B cell (primary cell): Measurements from ENCODE around the gene CD200. TPM values are rescaled to one million over a fixed set of nuclear protein-coding genes. Genes with fewer than 3 reads are reported as not detected.

Experiments used
- ATAC-seq: fragments of 200-7000 bp; cut with Tn5 transposase; one replicate; pipeline ENCODE4 v1.10.0; 2021; ENCODE audit warnings: low read depth, mild to moderate bottlenecking, moderate number of reproducible peaks, moderate library complexity
- CTCF ChIA-PET: fragments of 350-600 bp; sonication (Branson Sonifier 250); formaldehyde crosslinking; loops from one replicate; lab custom pipeline; 2021; ENCODE audit warnings: antibody characterized with exemption, inconsistent platforms; lab: Charles Lee
- POLR2A ChIA-PET: fragments of 350-600 bp; sonication (Branson Sonifier 250); formaldehyde crosslinking; loops from one replicate; lab custom pipeline; 2021; ENCODE audit warnings: antibody characterized with exemption; lab: Charles Lee
- DNase-seq: peaks from one replicate; pipeline ENCODE4 v3.0.0; 2013
- H2AFZ ChIP-seq: 2 replicates; pipeline ENCODE4 v1.6.1; 2012; ENCODE audit warnings: mild to moderate bottlenecking, low read depth, low read length; ENCODE audit not compliant: insufficient read depth, poor library complexity, severe bottlenecking
- H3K27ac ChIP-seq, 2 donors: 1 replicate in 1 of 2; 2 replicates in 1 of 2; pipeline ENCODE4 v1.5.1; 2012 to 2013; ENCODE audit warnings: low read length in 2 of 2, mild to moderate bottlenecking in 2 of 2, moderate library complexity in 1 of 2
- H3K27me3 ChIP-seq, 4 experiments: fragments of 200-600 bp in 1 of 4; sonication (generic) in 1 of 4; replicated peaks in 1 of 4; 1 replicate in 2 of 4; 2 replicates in 2 of 4; pipeline versions ENCODE4 v1.6.1 to v1.7.0; 2013 to 2016; ENCODE audit warnings: low read length in 3 of 4, mild to moderate bottlenecking in 2 of 4, mixed read lengths in 1 of 4, moderate library complexity in 1 of 4; ENCODE audit not compliant: insufficient read depth in 4 of 4, control insufficient read depth in 3 of 4; ENCODE audit errors: control extremely low read depth in 1 of 4
- H3K36me3 ChIP-seq, 2 experiments: replicated peaks in 1 of 2; 1 replicate in 1 of 2; 2 replicates in 1 of 2; pipeline versions ENCODE4 v1.6.1 to v1.7.1; 2013; ENCODE audit warnings: low read length in 1 of 2; ENCODE audit not compliant: insufficient read depth in 2 of 2, control insufficient read depth in 1 of 2; ENCODE audit errors: control extremely low read depth in 1 of 2, extremely low read depth in 1 of 2
- H3K4me1 ChIP-seq, 2 donors: fragments of 200-600 bp in 1 of 2; sonication (generic) in 1 of 2; 1 replicate in 1 of 2; 2 replicates in 1 of 2; pipeline versions ENCODE4 v1.5.1 to v1.6.1; 2013 to 2017; ENCODE audit warnings: low read length in 2 of 2; ENCODE audit not compliant: control insufficient read depth in 2 of 2, insufficient read depth in 2 of 2
- H3K4me2 ChIP-seq: replicated peaks from 2 replicates; pipeline ENCODE3; 2012; ENCODE audit warnings: mild to moderate bottlenecking, low read depth, low read length; ENCODE audit not compliant: poor library complexity, severe bottlenecking
- H3K4me3 ChIP-seq, 5 experiments: fragments of 200-600 bp in 1 of 5; sonication (generic) in 1 of 5; 1 replicate in 3 of 5; 2 replicates in 2 of 5; pipeline versions ENCODE4 v1.5.1 to v1.7.0; 2011 to 2016; ENCODE audit warnings: low read length in 4 of 5, mild to moderate bottlenecking in 4 of 5, low read depth in 2 of 5, control low read depth in 1 of 5, moderate library complexity in 1 of 5; ENCODE audit not compliant: insufficient read depth in 1 of 5; ENCODE audit errors: control extremely low read depth in 1 of 5, extremely low read depth in 1 of 5
- H3K79me2 ChIP-seq: fragments of 200-600 bp; sonication (generic); one replicate; pipeline ENCODE4 v1.6.0; 2016; ENCODE audit warnings: low read length; ENCODE audit not compliant: control insufficient read depth, insufficient read depth
- H3K9ac ChIP-seq: fragments of 200-600 bp; sonication (generic); 2 replicates; pipeline ENCODE4 v1.6.1; 2017; ENCODE audit warnings: mild to moderate bottlenecking, low read length, moderate library complexity
- H3K9me3 ChIP-seq, 3 donors: one replicate each; pipeline versions ENCODE4 v1.6.1 to v1.7.1; 2013; ENCODE audit warnings: low read length in 2 of 3; ENCODE audit not compliant: control insufficient read depth in 2 of 3, insufficient read depth in 1 of 3; ENCODE audit errors: control extremely low read depth in 1 of 3
- H4K20me1 ChIP-seq: 2 replicates; pipeline ENCODE4 v1.6.0; 2012; ENCODE audit warnings: mild to moderate bottlenecking, low read length; ENCODE audit not compliant: insufficient read depth, control insufficient read depth, poor library complexity, severe bottlenecking
- H3K27ac Mint-ChIP-seq: one replicate; pipeline ENCODE4 v1.8.0; 2021; ENCODE audit warnings: mixed read lengths
- H3K27me3 Mint-ChIP-seq: one replicate; pipeline ENCODE4 v1.8.0; 2021; ENCODE audit warnings: mixed read lengths
- H3K4me1 Mint-ChIP-seq: one replicate; pipeline ENCODE4 v1.8.0; 2021; ENCODE audit warnings: mixed read lengths
- H3K4me3 Mint-ChIP-seq: one replicate; pipeline ENCODE4 v1.8.0; 2021; ENCODE audit warnings: mixed read lengths
- H3K9me3 Mint-ChIP-seq: one replicate; pipeline ENCODE4 v1.8.0; 2022; ENCODE audit warnings: mixed read lengths; ENCODE audit not compliant: insufficient read depth
- CTCF ChIP-seq: fragments of 200-600 bp; IDR thresholded peaks from one replicate; pipeline ENCODE4 v1.8.0; 2022; ENCODE audit warnings: antibody characterized with exemption, mild to moderate bottlenecking
- EZH2 ChIP-seq: IDR thresholded peaks from 2 replicates; pipeline ENCODE4 v1.6.1; 2012; ENCODE audit warnings: borderline replicate concordance, low read depth, mild to moderate bottlenecking, moderate library complexity, low read length; ENCODE audit not compliant: insufficient read depth, poor library complexity, severe bottlenecking
- WGBS: methylation state at CpG from one replicate; pipeline ENCODE4 v1.1.5; 2013; ENCODE audit warnings: missing lambda C conversion rate; ENCODE audit not compliant: insufficient coverage; 5-methylcytosine and 5-hydroxymethylcytosine counted together
- intact Hi-C: fragments of 100-400 bp; cut with micrococcal nuclease; formaldehyde crosslinking; loops from one replicate; pipeline ENCODE4 v1.10.0; 2022
- polyA plus RNA-seq: library from polyadenylated mRNA; depleted of rRNA; stranded (reverse); fragments of >200 nt; gene quantifications from 2 replicates; pipeline ENCODE4 v1.2.3, GENCODE V29; 2012
- total RNA-seq, 2 donors: library from RNA; stranded (reverse); fragments of 120-200 nt in 1 of 2; gene quantifications; 1 replicate in 1 of 2; 2 replicates in 1 of 2; pipeline versions ENCODE4 v1.2.3 to v1.2.4, GENCODE V29; 2013 to 2022

CD200 gene
- total and polyA plus RNA-seq, 2 donors (not counting 1 experiment from before 2014, with no cell fraction given): 35.0 to 49.9 TPM

DNA sequence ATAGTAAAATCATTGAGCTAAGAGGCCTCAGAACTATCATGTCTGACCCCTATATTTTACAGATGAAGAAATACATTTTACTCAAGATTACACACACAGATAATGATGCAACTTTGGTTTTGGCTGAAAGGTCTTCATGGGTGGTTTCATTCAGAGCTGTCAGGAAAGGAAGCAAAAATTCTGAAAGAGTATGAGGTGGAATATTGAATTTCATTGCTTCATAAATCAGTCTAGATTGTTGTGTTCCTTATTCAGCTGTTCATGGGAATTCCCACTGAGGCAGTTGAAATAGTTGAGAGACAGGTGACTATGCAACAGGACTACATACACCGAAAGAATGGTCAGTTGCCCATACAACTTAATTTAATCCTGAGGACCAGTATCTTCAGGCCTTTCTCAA is 39.4 kb downstream of the CD200 start:
- Mint-ChIP-seq H3K4me1 (peaks cover 23% of the 10 kb centered on the region), H3K27ac (no peak overlapping the region), H3K27me3 (no peaks in the 10 kb centered on the region), H3K9me3 (no peaks in the 10 kb centered on the region), H3K4me3 (no peak overlapping the region)
- ATAC-seq (no peak), DNase-seq (no peak)
- no peaks in the 10 kb centered on the region for H3K27me3 ChIP-seq
- H3K27ac ChIP-seq: no peak overlapping the region
- no peak overlapping the region for H3K9ac ChIP-seq
- ChIA-PET POLR2A (no interaction called here), CTCF (interaction anchor here (0.6 kb wide), 1 partner anchor 63 kb away, joined by 3 read pairs; no protein-coding TSS in a partner anchor)
- H3K4me3 ChIP-seq: no peak overlapping the region
- H3K4me1 ChIP-seq: peaks cover 8 to 14% of the 10 kb centered on the region in 2 donors
- H2AFZ ChIP-seq: no peak overlapping the region
- H4K20me1 ChIP-seq: no peaks in the 10 kb centered on the region
- TF ChIP-seq EZH2 (no peak), CTCF (no peak)
- no peaks in the 10 kb centered on the region for H3K36me3 ChIP-seq
- intact Hi-C loops: loop anchor here (5.0 kb wide), 1 partner anchor 45 kb away; no protein-coding TSS in a partner anchor
- no peaks in the 10 kb centered on the region for H3K9me3 ChIP-seq
- no CpG with 5 or more reads among the region's 1 CpG for WGBS
- H3K79me2 ChIP-seq: no peaks in the 10 kb centered on the region
- H3K4me2 ChIP-seq: no peak overlapping the region

GRCh38 chr3:112373476-112373875 is 40.5 kb downstream of the CD200 start:
- intact Hi-C loops: loop anchor here (5.0 kb wide), 1 partner anchor 46 kb away; no protein-coding TSS in a partner anchor
- no peak overlapping the region for H3K27ac Mint-ChIP-seq

More at GRCh38 chr3:112373476-112373875, 40.5 kb downstream of the CD200 start:
- no peak overlapping the region for H3K27ac ChIP-seq
- H3K4me3 ChIP-seq: no peak overlapping the region
- H3K9ac ChIP-seq: no peak overlapping the region
- whole genome bisulfite sequencing: no CpG with 5 or more reads among the region's 4 CpGs
- ChIA-PET POLR2A (no interaction called here), CTCF (no interaction called here)
- H3K4me2 ChIP-seq: peak overlapping the region; percentile 50
- no peak for DNase-seq
- peaks cover 11 to 17% of the 10 kb centered on the region in 2 donors for H3K4me1 ChIP-seq
- TF ChIP-seq CTCF (no peak), EZH2 (no peak)
- Mint-ChIP-seq H3K27me3 (no peaks in the 10 kb centered on the region), H3K4me1 (peaks cover 32% of the 10 kb centered on the region), H3K4me3 (no peak overlapping the region), H3K9me3 (no peaks in the 10 kb centered on the region)
- no peaks in the 10 kb centered on the region for H3K27me3 ChIP-seq
- no peak for ATAC-seq
- no peaks in the 10 kb centered on the region for H3K36me3 ChIP-seq
- no peaks in the 10 kb centered on the region for H3K79me2 ChIP-seq
- H3K9me3 ChIP-seq: no peaks in the 10 kb centered on the region
- no peaks in the 10 kb centered on the region for H4K20me1 ChIP-seq
- H2AFZ ChIP-seq: no peak overlapping the region
